Mucosa of descending colon (tissue), 3 donors: ENCODE data around the gene POLK. TPM values are rescaled to one million over a fixed set of nuclear protein-coding genes. Genes with fewer than 3 reads are reported as not detected.
A peak's percentile ranks its signal among the peaks of the same experiment; 100 is the strongest.

Experiments used
- ATAC-seq: fragments of 200-7000 bp; cut with Tn5 transposase; one replicate; pipeline ENCODE4 v1.9.1; 2020; ENCODE audit warnings: mild to moderate bottlenecking, moderate library complexity
- DNase-seq, 3 donors: peaks; one replicate each; pipeline ENCODE4 v3.0.0-alpha.2; 2020
- H3K36me3 ChIP-seq: fragments of 200-600 bp; one replicate; pipeline ENCODE4 v1.8.0; 2021; ENCODE audit warnings: low read depth, mild to moderate bottlenecking
- H3K4me1 ChIP-seq: fragments of 200-600 bp; one replicate; pipeline ENCODE4 v1.8.0; 2021; ENCODE audit warnings: low read depth, mild to moderate bottlenecking
- H3K4me3 ChIP-seq: fragments of 200-600 bp; one replicate; pipeline ENCODE4 v1.8.0; 2021; ENCODE audit warnings: mild to moderate bottlenecking
- H3K9me3 ChIP-seq: fragments of 200-600 bp; one replicate; pipeline ENCODE4 v1.8.0; 2021; ENCODE audit warnings: mild to moderate bottlenecking
- CTCF ChIP-seq: fragments of 200-600 bp; IDR thresholded peaks from one replicate; pipeline ENCODE4 v1.8.0; 2022; ENCODE audit warnings: antibody characterized with exemption, mild to moderate bottlenecking
- intact Hi-C, 2 donors: fragments of 100-400 bp; cut with DNase I in 1 of 2; cut with micrococcal nuclease in 1 of 2; formaldehyde crosslinking; loops; one replicate each; pipeline versions ENCODE4 v1.11.0 to v1.11.1; 2022; cut with DNase I, micrococcal nuclease
- total RNA-seq, 3 donors: library from RNA; stranded (reverse); fragmentation: NEBNext Ultra II Directional in 2 of 3; extraction: Animal tissue kit (Norgen Biotek cat#: 25700) in 2 of 3; gene quantifications; one replicate each; pipeline versions ENCODE4 v1.2.1 to v1.2.4, GENCODE V29; 2021 to 2023
- donor health status: DM: no; HTN: no; CAD: no; lungs with moderate emphysema.
- donor health status: DM: no; HTN: no; CAD: no.
- donor health status: DM: no; HTN: yes; CAD: no.

The POLK gene
- total RNA-seq, 3 donors from 2014 or later: 15.3 to 32.5 (median 17.6) TPM

- Histone ChIP-seq H3K4me3 (no peak overlapping the region), H3K9me3 (peaks cover 20% of the 10 kb centered on the region), H3K4me1 (no peaks in the 10 kb centered on the region), H3K36me3 (no peaks in the 10 kb centered on the region)
- no peak for DNase-seq
- ATAC-seq: no peak
- intact Hi-C loops: no loop called here
- TF ChIP-seq CTCF: no peak
These were observed 42.7 kb upstream of the POLK start for GRCh38 chr5:75469017-75469416.

GRCh38 chr5:75471193-75471592 is 40.5 kb upstream of the POLK start:
- no peak for TF ChIP-seq CTCF
- no peaks in the 10 kb centered on the region for H3K4me1 ChIP-seq
- peaks cover 20% of the 10 kb centered on the region for H3K9me3 ChIP-seq
- no peak overlapping the region for H3K4me3 ChIP-seq
- no peak for DNase-seq
- H3K36me3 ChIP-seq: no peaks in the 10 kb centered on the region
- no peak for ATAC-seq
- intact Hi-C loops: no loop called here

GRCh38 chr5:75472973-75473372 is 38.7 kb upstream of the POLK start:
- H3K4me3 ChIP-seq: no peak overlapping the region
- no peaks in the 10 kb centered on the region for H3K36me3 ChIP-seq
- TF ChIP-seq CTCF: no peak
- ATAC-seq (peak; percentile 30), DNase-seq (no peak)
- intact Hi-C loops: no loop called here
- H3K9me3 ChIP-seq: peaks cover 20% of the 10 kb centered on the region
- H3K4me1 ChIP-seq: no peaks in the 10 kb centered on the region

GRCh38 chr5:75473463-75473862 is 38.2 kb upstream of the POLK start:
- ATAC-seq (no peak), DNase-seq (no peak)
- H3K4me3 ChIP-seq: no peak overlapping the region
- intact Hi-C loops: no loop called here
- peaks cover 20% of the 10 kb centered on the region for H3K9me3 ChIP-seq
- TF ChIP-seq CTCF: no peak
- H3K4me1 ChIP-seq: no peaks in the 10 kb centered on the region
- no peaks in the 10 kb centered on the region for H3K36me3 ChIP-seq

- intact Hi-C loops: no loop called here
- Histone ChIP-seq H3K36me3 (no peaks in the 10 kb centered on the region), H3K4me3 (no peak overlapping the region), H3K4me1 (no peaks in the 10 kb centered on the region), H3K9me3 (peaks cover 3% of the 10 kb centered on the region)
- no peak for TF ChIP-seq CTCF
- no peak for ATAC-seq
- no peak for DNase-seq
These were observed 36.3 kb upstream of the POLK start for GRCh38 chr5:75475364-75475763.

- Histone ChIP-seq H3K36me3 (no peaks in the 10 kb centered on the region), H3K9me3 (peaks cover 8% of the 10 kb centered on the region), H3K4me3 (no peak overlapping the region), H3K4me1 (no peaks in the 10 kb centered on the region)
- intact Hi-C loops: no loop called here
- DNase-seq (no peak), ATAC-seq (no peak)
- no peak for TF ChIP-seq CTCF
These were observed 30.7 kb upstream of the POLK start for GRCh38 chr5:75481024-75481423.
